ENCODE data around the gene GPR107.

DNA sequence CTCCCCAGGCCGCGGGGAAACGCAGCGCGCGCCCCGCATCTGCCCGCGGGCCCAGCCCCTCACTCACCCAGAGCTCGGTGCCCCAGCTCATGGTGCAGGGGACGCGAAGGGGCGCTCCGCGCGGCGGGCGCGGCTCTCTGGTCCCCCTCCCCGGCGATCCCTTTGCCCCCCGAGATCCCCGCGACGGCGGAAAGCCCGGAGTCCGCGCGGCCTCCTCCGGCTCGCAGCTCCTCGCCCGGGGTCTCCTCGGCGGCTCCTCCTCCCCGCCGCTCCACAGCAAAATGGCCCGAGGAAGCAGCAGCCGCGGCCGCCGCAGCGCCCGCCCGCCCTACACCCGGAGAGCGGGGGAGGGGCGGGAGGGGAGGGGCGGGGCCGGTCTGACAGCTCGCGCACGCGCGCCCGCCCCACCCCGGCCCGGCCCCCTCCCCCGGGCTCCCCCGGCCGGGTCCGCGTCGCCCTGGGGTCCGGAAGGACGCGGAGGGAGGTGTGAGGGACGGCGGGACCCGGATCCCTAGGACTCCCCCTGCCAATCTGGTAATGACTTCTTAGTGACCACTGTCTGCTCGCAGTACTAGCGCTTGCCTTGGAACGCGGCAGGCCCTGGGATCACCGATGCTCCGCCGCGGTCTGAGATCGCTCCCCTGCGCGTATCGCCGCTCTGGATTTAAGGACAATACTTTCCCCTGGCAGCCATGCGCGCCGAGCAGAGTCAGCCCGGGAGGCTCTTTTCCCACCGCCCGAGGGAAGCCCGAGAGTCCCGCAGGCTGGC lies 10.6 kb upstream of the GPR107 start, which contains the start of gene FNBP1:
- TF ChIP-seq, protein P1, sequence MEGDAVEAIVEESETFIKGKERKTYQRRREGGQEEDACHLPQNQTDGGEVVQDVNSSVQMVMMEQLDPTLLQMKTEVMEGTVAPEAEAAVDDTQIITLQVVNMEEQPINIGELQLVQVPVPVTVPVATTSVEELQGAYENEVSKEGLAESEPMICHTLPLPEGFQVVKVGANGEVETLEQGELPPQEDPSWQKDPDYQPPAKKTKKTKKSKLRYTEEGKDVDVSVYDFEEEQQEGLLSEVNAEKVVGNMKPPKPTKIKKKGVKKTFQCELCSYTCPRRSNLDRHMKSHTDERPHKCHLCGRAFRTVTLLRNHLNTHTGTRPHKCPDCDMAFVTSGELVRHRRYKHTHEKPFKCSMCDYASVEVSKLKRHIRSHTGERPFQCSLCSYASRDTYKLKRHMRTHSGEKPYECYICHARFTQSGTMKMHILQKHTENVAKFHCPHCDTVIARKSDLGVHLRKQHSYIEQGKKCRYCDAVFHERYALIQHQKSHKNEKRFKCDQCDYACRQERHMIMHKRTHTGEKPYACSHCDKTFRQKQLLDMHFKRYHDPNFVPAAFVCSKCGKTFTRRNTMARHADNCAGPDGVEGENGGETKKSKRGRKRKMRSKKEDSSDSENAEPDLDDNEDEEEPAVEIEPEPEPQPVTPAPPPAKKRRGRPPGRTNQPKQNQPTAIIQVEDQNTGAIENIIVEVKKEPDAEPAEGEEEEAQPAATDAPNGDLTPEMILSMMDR (IDR thresholded peaks at IDR 0.05 in 4 of 5, conservative IDR thresholded peaks at IDR 0.05 in 1 of 5), result no peak
- TF ChIP-seq POLR2A (IDR thresholded peaks at IDR 0.05), result peak; percentile 90 to 93
